ENCODE measurements around the gene SLC4A4. TPM values are rescaled to one million over a fixed set of nuclear protein-coding genes. Genes with fewer than 3 reads are reported as not detected.

Gene SLC4A4
- total RNA-seq (1 to 10 TPM; 3.7 to 6.2 TPM), polyA plus RNA-seq (1 to 10 TPM in 1 of 2 donors, under 1 TPM in 1; 0.13 to 2.1 TPM)
- long read RNA-seq, donor 1, partial matches to known transcripts, result 1 of 1 reads
- long read RNA-seq, donor 1, other reads (novel, unspliced or antisense), result 0 of 1 reads
- long read RNA-seq, donor 2, partial matches to known transcripts, result 2 of 6 reads
- long read RNA-seq, donor 2, other reads (novel, unspliced or antisense), result 4 of 6 reads

DNA sequence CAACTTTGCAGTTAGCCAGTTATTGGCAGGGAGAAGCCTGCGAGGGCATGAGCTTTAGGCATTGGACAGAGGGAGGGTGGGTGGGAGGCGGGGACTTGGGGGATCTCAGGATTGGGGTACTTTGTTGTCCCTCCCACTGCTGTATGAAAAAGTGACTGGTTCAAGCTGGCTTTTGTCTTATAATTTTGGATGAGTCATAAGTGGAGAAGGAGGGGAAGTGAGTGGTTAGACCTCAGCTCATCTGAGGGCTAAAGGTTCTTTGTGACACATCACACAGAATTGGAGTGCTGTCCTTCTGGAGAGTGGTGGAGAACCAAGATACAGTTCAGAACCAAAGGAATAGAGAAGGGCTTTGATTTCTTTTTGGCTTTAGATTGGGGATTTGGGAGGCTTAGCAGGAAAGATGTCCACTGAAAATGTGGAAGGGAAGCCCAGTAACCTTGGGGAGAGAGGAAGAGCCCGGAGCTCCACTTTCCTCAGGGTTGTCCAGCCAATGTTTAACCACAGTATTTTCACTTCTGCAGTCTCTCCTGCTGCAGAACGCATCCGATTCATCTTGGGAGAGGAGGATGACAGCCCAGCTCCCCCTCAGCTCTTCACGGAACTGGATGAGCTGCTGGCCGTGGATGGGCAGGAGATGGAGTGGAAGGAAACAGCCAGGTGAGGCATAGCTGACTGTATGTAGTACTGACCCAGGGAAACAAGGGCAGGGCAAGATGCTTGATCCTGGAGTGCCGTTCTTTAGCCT lies at the start of gene SLC4A4:
Gene SLC4A4 (plus strand): TSS at position 175 of the 748 bp plus-strand sequence.
- ATAC-seq (ENCODE audit: low FRiP score) (no peak), DNase-seq (no peak)
- H3K4me3 ChIP-seq (ENCODE audit: low read length in 2 of 2), result no peak within 1 kb of the TSS
- H3K9me3 ChIP-seq (ENCODE audit: control insufficient read depth, low read length), result no peaks in the 10 kb centered on the region
- no peaks in the 10 kb centered on the region for H3K27me3 ChIP-seq (ENCODE audit: control insufficient read depth in 1 of 2, insufficient read depth in 2 of 2, low read length in 1 of 2)
- no peaks in the 10 kb centered on the region for H3K36me3 ChIP-seq (ENCODE audit: control insufficient read depth in 1 of 2, insufficient read depth in 2 of 2, low read length in 1 of 2)
- H3K4me1 ChIP-seq (ENCODE audit: control insufficient read depth in 1 of 2, insufficient read depth in 2 of 2, low read length in 2 of 2), result no peaks in the 10 kb centered on the region
- WGBS, 2 donors, result 88 to 92% methylated on average over 8 of the region's 8 CpGs
- no peak within 1 kb of the TSS for H3K27ac ChIP-seq (ENCODE audit: low read depth in 1 of 2, low read length in 2 of 2)
- intact Hi-C loops (cut with DNase I), result no loop called here

DNA sequence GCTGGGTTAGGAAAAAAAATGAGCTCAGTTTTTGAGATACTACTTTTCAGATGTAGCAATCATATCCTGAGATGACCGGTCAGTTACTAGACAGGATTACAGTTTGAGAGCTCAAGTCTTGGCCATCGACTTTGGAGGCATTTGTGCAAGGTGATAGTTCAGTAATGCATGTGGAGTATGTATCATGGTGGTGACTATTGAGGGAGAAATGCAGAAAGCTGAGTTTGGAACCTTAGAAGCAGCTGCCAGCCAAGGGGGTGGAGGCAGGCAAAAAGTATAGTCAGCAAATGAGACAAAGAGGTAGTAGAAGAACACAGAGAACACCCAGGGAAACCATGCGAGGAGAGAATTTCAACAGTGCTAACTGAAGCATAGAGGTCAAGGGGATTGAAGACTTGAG lies 48.7 kb upstream of the SLC4A4 start:
- no peaks in the 10 kb centered on the region for H3K36me3 ChIP-seq (ENCODE audit: control insufficient read depth in 1 of 2, insufficient read depth in 2 of 2, low read length in 1 of 2)
- intact Hi-C loops (cut with DNase I), result no loop called here
- DNase-seq (no peak), ATAC-seq (ENCODE audit: low FRiP score) (no peak)
- no peaks in the 10 kb centered on the region for H3K4me1 ChIP-seq (ENCODE audit: control insufficient read depth in 1 of 2, insufficient read depth in 2 of 2, low read length in 2 of 2)
- no peak overlapping the region for H3K4me3 ChIP-seq (ENCODE audit: low read length in 2 of 2)
- H3K27ac ChIP-seq (ENCODE audit: low read depth in 1 of 2, low read length in 2 of 2), result no peak overlapping the region
- WGBS, 2 donors, result 89 to 90% methylated on average over 3 of the region's 3 CpGs
- no peaks in the 10 kb centered on the region for H3K9me3 ChIP-seq (ENCODE audit: control insufficient read depth, low read length)
- no peaks in the 10 kb centered on the region for H3K27me3 ChIP-seq (ENCODE audit: control insufficient read depth in 1 of 2, insufficient read depth in 2 of 2, low read length in 1 of 2)

DNA sequence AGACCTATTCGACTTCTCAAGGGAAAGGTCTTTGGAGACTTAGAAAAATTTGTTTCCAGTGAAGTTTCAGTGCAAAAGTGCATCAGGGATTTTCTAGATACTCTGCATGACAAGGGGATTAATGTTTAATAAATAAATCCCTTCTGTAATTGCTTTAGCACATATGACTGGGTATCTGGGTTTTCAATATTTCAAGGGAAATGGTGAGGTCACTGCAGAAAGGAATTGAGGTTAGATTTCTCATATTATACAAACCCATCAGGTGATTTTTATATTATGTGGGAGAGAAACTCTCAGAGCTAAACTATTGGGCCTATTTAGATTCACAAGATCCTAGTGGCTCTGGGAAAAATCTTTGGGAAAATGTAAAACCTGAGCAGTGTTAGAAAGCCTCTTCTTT lies 48.3 kb upstream of the SLC4A4 start:
- Histone ChIP-seq H3K27ac (ENCODE audit: low read depth in 1 of 2, low read length in 2 of 2) (no peak overlapping the region), H3K9me3 (ENCODE audit: control insufficient read depth, low read length) (no peaks in the 10 kb centered on the region), H3K27me3 (ENCODE audit: control insufficient read depth in 1 of 2, insufficient read depth in 2 of 2, low read length in 1 of 2) (no peaks in the 10 kb centered on the region), H3K36me3 (ENCODE audit: control insufficient read depth in 1 of 2, insufficient read depth in 2 of 2, low read length in 1 of 2) (no peaks in the 10 kb centered on the region), H3K4me3 (ENCODE audit: low read length in 2 of 2) (no peak overlapping the region), H3K4me1 (ENCODE audit: control insufficient read depth in 1 of 2, insufficient read depth in 2 of 2, low read length in 2 of 2) (no peaks in the 10 kb centered on the region)
- intact Hi-C loops (cut with DNase I), result no loop called here
- no peak for ATAC-seq (ENCODE audit: low FRiP score)
- WGBS, 2 donors, result 89 to 90% methylated on average over 1 of the region's 1 CpG
- DNase-seq, result no peak

DNA sequence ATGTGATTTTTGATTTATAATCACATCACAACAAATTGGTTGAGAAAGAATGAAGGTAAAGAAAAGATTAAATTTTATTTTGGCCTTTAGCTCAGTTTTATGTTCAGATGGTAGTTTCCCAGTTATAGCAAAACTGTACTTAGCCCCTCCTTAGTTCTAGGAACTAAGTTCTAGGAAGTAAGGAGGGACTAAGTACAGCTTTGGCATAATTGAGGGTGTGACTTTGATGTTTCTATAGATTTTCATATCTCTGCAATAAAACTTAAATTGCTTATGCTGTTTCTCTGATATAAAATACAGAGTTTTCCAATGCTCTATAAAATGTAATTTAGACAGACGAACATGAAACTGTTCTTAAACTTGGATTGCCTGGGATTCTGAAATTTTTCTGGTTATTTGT lies 46.6 kb upstream of the SLC4A4 start:
- Histone ChIP-seq H3K36me3 (ENCODE audit: control insufficient read depth in 1 of 2, insufficient read depth in 2 of 2, low read length in 1 of 2) (no peaks in the 10 kb centered on the region), H3K27me3 (ENCODE audit: control insufficient read depth in 1 of 2, insufficient read depth in 2 of 2, low read length in 1 of 2) (no peaks in the 10 kb centered on the region), H3K9me3 (ENCODE audit: control insufficient read depth, low read length) (no peaks in the 10 kb centered on the region), H3K4me3 (ENCODE audit: low read length in 2 of 2) (no peak overlapping the region), H3K27ac (ENCODE audit: low read depth in 1 of 2, low read length in 2 of 2) (no peak overlapping the region), H3K4me1 (ENCODE audit: control insufficient read depth in 1 of 2, insufficient read depth in 2 of 2, low read length in 2 of 2) (no peaks in the 10 kb centered on the region)
- intact Hi-C loops (cut with DNase I), result no loop called here
- WGBS, 2 donors, result 96 to 98% methylated on average over 1 of the region's 1 CpG
- DNase-seq (no peak), ATAC-seq (ENCODE audit: low FRiP score) (no peak)

DNA sequence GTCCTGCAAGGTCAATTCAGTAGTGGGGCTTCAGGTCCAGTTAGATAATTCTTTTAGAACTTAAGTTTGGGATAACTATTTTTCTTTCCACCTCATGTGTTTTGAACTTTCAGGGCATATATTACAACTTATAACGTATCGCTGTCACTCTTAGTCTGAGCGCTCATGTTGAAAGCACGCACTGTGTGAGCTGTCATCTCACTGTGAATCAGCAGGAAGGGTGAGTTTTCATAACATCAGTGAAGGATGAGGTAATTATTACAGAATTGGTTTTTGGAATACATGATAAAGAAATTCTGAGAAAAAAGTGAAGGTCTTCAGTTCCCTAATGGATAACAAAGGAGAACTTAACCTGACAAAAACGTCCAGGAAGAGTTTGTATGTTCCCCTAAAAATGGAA lies 45.1 kb upstream of the SLC4A4 start:
- intact Hi-C loops (cut with DNase I), result no loop called here
- WGBS, 2 donors, result 50 to 56% methylated on average over 5 of the region's 5 CpGs
- no peaks in the 10 kb centered on the region for H3K9me3 ChIP-seq (ENCODE audit: control insufficient read depth, low read length)
- ATAC-seq (ENCODE audit: low FRiP score) (no peak), DNase-seq (no peak)
- H3K36me3 ChIP-seq (ENCODE audit: control insufficient read depth in 1 of 2, insufficient read depth in 2 of 2, low read length in 1 of 2), result no peaks in the 10 kb centered on the region
- H3K4me1 ChIP-seq (ENCODE audit: control insufficient read depth in 1 of 2, insufficient read depth in 2 of 2, low read length in 2 of 2), result no peaks in the 10 kb centered on the region
- no peak overlapping the region for H3K27ac ChIP-seq (ENCODE audit: low read depth in 1 of 2, low read length in 2 of 2)
- no peak overlapping the region for H3K4me3 ChIP-seq (ENCODE audit: low read length in 2 of 2)
- H3K27me3 ChIP-seq (ENCODE audit: control insufficient read depth in 1 of 2, insufficient read depth in 2 of 2, low read length in 1 of 2), result no peaks in the 10 kb centered on the region

DNA sequence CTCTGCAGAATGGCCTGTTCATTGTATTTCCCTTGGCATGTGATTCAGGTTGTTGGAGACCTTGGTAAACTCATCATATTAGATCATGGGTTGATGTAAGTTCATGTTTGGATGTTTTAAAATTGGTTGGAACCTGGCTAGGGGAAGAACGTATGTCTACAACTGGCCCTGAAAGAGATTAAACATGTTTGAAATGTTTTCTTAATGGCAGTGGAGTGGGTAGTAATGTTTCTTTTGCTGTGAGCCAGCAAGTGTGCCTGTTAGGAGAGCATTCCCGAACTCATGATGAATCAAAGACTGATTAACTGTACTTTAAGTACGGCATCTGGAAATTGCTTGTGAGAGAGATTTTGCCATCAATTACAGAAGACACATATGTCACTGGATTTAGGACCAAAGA lies 44.5 kb upstream of the SLC4A4 start:
- Histone ChIP-seq H3K9me3 (ENCODE audit: control insufficient read depth, low read length) (no peaks in the 10 kb centered on the region), H3K27ac (ENCODE audit: low read depth in 1 of 2, low read length in 2 of 2) (no peak overlapping the region), H3K27me3 (ENCODE audit: control insufficient read depth in 1 of 2, insufficient read depth in 2 of 2, low read length in 1 of 2) (no peaks in the 10 kb centered on the region), H3K4me1 (ENCODE audit: control insufficient read depth in 1 of 2, insufficient read depth in 2 of 2, low read length in 2 of 2) (no peaks in the 10 kb centered on the region), H3K4me3 (ENCODE audit: low read length in 2 of 2) (no peak overlapping the region), H3K36me3 (ENCODE audit: control insufficient read depth in 1 of 2, insufficient read depth in 2 of 2, low read length in 1 of 2) (no peaks in the 10 kb centered on the region)
- ATAC-seq (ENCODE audit: low FRiP score) (no peak), DNase-seq (no peak)
- WGBS, 2 donors, result 12 to 14% methylated on average over 3 of the region's 3 CpGs
- intact Hi-C loops (cut with DNase I), result no loop called here

DNA sequence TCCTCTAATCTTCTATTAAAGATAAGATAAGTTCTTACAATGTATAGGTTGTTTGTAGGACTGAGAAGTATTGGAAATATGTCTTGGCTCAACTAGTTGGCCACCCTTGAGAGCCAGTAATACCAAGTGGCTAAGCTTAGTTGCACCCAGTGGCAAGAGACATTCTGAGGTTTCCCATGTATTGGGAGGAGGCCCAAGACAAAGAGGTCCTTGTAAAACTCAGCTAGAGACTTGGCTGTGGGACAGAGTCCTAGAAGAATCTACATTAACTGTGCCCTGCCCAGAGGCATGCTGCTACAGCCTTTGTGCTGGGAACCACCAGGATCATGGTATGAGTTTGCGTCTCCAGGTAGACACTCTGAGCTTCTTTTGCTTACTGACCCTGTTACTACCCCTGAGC lies 41.9 kb upstream of the SLC4A4 start:
- H3K4me3 ChIP-seq (ENCODE audit: low read length in 2 of 2), result no peak overlapping the region
- no peaks in the 10 kb centered on the region for H3K9me3 ChIP-seq (ENCODE audit: control insufficient read depth, low read length)
- intact Hi-C loops (cut with DNase I), result no loop called here
- H3K27me3 ChIP-seq (ENCODE audit: control insufficient read depth in 1 of 2, insufficient read depth in 2 of 2, low read length in 1 of 2), result no peaks in the 10 kb centered on the region
- H3K4me1 ChIP-seq (ENCODE audit: control insufficient read depth in 1 of 2, insufficient read depth in 2 of 2, low read length in 2 of 2), result no peaks in the 10 kb centered on the region
- H3K36me3 ChIP-seq (ENCODE audit: control insufficient read depth in 1 of 2, insufficient read depth in 2 of 2, low read length in 1 of 2), result no peaks in the 10 kb centered on the region
- no peak for ATAC-seq (ENCODE audit: low FRiP score)
- 93 to 94% methylated on average over 1 of the region's 1 CpG for WGBS, 2 donors
- no peak overlapping the region for H3K27ac ChIP-seq (ENCODE audit: low read depth in 1 of 2, low read length in 2 of 2)
- DNase-seq, result no peak

DNA sequence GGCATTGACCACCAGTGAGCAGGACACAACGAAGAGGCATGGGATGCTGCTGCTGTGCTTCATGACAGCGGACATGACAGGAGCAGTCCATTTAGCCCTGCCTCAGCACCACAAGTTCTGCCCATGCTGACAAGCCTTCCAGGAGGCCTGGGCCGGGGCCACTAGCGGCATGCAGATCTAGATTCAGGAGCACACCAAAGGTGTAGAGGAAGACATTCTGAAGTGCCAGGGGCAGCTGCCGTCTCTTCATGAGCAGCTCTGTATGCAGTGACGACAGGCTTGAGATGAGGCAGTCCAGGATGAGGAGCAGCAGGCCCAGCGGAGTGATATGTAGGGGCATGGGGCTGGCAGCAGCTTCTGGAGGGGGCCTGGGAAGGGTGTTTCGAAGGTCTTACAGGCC lies 38.5 kb upstream of the SLC4A4 start:
- intact Hi-C loops (cut with DNase I), result no loop called here
- no peaks in the 10 kb centered on the region for H3K36me3 ChIP-seq (ENCODE audit: control insufficient read depth in 1 of 2, insufficient read depth in 2 of 2, low read length in 1 of 2)
- WGBS, 2 donors, result 97 to 98% methylated on average over 8 of the region's 8 CpGs
- H3K27me3 ChIP-seq (ENCODE audit: control insufficient read depth in 1 of 2, insufficient read depth in 2 of 2, low read length in 1 of 2), result no peaks in the 10 kb centered on the region
- H3K27ac ChIP-seq (ENCODE audit: low read depth in 1 of 2, low read length in 2 of 2), result no peak overlapping the region
- ATAC-seq (ENCODE audit: low FRiP score), result no peak
- no peaks in the 10 kb centered on the region for H3K4me1 ChIP-seq (ENCODE audit: control insufficient read depth in 1 of 2, insufficient read depth in 2 of 2, low read length in 2 of 2)
- no peaks in the 10 kb centered on the region for H3K9me3 ChIP-seq (ENCODE audit: control insufficient read depth, low read length)
- no peak overlapping the region for H3K4me3 ChIP-seq (ENCODE audit: low read length in 2 of 2)
- DNase-seq, result no peak

DNA sequence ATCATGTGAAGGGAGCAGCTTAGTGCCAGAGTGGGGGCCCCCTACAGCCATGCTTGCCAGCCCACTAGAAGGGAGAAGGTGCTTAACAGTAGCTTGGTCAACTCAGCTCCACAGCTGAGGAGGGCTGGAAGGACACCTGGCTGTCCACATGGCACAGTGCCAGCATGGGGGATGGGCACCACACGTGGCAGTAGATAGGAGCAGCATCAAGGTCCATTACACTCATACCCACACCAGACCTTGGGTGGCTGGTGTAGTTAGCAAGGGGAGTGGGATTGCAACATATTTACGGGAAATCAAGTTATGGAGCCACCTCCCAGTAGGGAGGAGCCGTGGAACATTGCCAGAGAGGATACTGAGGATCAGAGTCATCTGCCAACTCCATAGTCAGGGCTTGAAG lies 37.9 kb upstream of the SLC4A4 start:
- H3K4me3 ChIP-seq (ENCODE audit: low read length in 2 of 2), result no peak overlapping the region
- intact Hi-C loops (cut with DNase I), result no loop called here
- DNase-seq, result no peak
- no peak overlapping the region for H3K27ac ChIP-seq (ENCODE audit: low read depth in 1 of 2, low read length in 2 of 2)
- ATAC-seq (ENCODE audit: low FRiP score), result no peak
- no peaks in the 10 kb centered on the region for H3K9me3 ChIP-seq (ENCODE audit: control insufficient read depth, low read length)
- H3K4me1 ChIP-seq (ENCODE audit: control insufficient read depth in 1 of 2, insufficient read depth in 2 of 2, low read length in 2 of 2), result no peaks in the 10 kb centered on the region
- WGBS, 2 donors, result 68 to 80% methylated on average over 3 of the region's 3 CpGs
- H3K27me3 ChIP-seq (ENCODE audit: control insufficient read depth in 1 of 2, insufficient read depth in 2 of 2, low read length in 1 of 2), result no peaks in the 10 kb centered on the region
- H3K36me3 ChIP-seq (ENCODE audit: control insufficient read depth in 1 of 2, insufficient read depth in 2 of 2, low read length in 1 of 2), result no peaks in the 10 kb centered on the region

Data from aorta (tissue), 5 donors.